GM19328 (cell line): ENCODE results near the gene AGPAT3.

Experiments used
- ATAC-seq: cut with Tn5 transposase; IDR thresholded peaks from one replicate; pipeline ENCODE4 v1.9.1; 2021; ENCODE audit warnings: mild to moderate bottlenecking, moderate library complexity; ENCODE audit not compliant: unreplicated experiment

AGPAT3 gene

DNA sequence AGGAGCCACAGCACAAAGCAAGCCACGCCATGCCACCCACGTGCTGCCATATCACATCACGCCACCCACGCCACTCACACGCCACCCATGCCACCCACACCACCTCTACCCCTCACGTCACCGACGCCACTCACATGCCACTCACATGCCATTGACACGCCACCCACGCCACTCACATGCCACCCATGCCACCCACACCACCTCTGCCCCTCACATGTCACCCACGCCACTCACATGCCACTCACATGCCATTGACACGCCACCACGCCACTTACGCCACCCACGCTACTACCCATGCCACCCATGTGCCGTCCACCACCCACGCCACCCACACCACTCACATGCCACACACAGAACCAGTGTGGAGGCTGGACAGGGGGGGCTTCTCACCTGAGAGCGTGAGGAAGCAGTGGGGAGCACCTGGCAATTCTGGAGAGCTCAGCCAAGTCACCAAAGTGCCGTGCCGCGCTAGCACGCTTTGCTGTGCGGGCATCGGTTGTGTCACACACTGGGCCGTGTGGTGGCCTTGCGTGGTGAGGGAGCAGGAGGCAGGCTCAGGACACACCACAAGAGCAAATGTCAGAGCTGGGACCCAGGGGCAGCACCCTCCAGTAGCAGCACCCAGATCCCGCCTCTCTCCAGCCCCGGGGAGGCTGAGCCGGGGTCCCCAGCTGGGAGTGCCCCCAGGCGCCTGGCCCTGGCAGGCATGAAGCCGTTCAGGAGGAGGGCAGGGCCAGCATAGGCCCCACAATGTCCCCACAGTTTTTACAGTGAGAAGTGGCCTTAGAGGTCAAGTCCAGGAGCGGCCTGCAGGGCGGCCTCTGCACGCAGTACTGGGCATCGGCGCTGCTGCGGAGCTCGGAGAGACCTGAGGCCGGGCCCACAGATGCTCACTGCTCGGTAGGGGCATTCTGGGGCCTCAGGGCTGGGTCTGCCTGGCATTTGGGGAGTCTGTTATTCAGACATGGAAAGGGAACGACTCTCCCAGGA lies 70.0 kb downstream of the AGPAT3 start:
- no peak for ATAC-seq

DNA sequence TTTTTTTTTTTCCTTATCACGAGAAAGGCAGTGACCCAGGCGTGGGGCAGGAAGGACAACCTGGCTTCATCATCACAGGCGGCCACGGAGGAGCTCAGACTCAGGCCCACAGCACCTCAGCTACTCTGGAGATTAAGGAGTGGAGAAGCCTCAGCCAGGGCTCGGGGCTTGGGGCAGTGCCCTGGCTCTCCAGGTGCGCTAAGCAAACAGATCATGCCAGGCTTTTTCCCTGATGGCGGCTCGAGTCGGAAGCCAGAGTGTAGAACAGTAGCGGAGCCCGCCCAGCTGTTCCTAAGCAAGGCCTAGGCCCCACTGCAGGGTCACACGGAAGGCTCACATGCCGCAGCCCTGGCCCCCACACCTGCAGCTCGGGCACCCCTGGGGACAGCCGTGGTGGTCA lies 70.7 kb downstream of the AGPAT3 start:
- no peak for ATAC-seq

- ATAC-seq: no peak
Observed at GRCh38 chr21:43936247-43936967, 71.4 kb downstream of the AGPAT3 start.

- ATAC-seq: no peak
Observed at GRCh38 chr21:43937051-43937832, 72.2 kb downstream of the AGPAT3 start.

- no peak for ATAC-seq
Observed at GRCh38 chr21:43937891-43938309, 72.9 kb downstream of the AGPAT3 start.

DNA sequence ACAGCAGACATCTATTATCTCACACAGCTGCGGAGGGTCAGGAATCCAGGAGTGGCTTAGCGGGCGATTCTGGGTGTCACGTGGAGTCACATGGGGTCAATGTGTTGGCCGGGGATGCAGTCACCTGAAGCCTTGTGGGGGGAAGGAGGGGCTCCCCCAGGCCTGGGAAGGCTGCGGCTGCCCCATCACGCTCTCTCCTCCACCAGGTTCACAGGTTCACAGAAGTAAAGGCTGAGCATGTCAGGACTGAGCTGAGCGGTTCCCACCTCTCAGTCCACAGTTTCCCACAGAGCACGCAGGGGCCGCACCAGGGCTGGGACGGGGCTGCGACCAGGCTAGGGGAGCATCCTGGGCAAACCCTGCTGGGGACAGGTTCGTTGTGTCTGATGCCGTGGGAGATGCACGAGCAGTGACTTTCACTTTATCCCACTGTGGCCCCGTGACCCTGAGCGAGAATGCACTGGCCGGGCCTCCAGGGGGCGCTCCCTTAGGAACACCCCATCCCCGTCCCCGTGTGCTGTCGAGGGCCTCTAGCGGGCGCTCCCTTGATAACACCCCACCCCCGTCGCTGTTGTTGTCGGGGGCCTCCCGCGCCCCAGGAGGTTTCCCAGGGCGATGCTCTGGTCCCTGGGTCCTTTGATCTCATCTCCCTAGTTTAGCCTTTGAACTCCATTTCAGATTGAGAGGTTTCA lies 73.9 kb downstream of the AGPAT3 start:
- no peak for ATAC-seq

DNA sequence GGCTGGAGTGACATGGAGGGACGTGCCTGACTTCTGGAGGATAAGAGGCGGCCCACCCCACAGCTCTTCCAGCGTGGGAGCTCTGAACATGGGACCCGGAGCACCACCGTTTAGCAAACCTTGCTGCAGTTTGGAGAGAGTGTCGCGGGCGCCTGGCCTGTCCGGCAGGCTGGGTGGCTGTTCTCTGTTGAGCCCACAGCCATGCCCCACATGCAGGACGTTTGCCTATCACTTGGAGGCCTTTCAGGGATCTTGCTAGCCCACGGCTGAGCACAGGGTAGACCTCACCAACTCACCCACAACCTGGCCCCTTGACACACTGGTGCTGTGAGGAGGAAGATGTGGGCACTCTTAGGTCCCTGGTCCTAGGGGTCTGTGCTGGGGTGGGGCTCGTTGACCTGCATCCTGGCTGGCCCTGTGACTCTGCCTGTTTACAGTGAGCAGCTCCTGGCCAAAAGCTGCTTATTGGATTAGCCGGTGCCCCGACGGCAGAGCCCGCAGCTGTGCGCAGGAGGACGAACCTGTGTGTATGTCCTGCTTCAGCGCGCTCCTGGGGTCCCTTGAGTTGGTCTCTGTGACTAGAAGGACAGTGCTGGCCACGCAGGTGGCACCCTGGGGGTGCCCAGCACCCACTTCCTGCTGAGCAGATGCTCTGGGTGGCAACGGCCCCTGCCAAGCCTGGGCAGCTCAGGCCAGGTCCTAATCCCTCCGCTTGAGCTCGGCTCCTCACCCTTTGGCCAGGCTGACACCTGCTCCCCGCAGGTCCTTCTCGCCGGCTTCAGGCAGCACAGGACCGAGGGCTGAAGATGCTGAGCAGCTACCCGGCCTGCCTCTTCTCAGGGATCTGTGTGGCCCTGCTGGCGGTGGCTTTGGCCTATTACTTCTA lies 74.7 kb downstream of the AGPAT3 start:
- no peak for ATAC-seq

GRCh38 chr21:43940329-43941050 lies 75.5 kb downstream of the AGPAT3 start:
- ATAC-seq: no peak

GRCh38 chr21:43942201-43942600 lies 77.2 kb downstream of the AGPAT3 start:
- no peak for ATAC-seq

DNA sequence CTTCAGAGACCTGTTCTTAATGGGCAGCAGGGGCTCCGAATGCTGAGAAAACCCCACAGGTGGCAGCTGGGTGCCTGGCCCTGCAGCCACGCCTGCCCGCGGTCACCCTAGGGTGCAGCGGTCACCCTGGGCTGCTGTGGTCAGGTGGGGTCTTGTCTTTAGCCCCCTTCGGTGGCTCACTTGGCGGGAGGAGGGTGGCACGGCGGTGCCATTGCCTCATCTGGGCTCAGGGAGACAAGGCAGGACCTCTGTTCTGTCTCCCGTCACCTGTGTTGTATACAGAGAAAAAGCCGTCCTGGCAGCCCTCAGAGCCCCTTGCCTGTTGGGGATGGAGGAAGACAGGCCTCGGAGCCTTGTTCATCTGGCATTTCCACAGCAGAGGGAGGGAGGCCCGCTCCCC lies 77.6 kb downstream of the AGPAT3 start:
- ATAC-seq: no peak

- ATAC-seq: no peak
Observed at GRCh38 chr21:43943512-43944077, 78.6 kb downstream of the AGPAT3 start.

- ATAC-seq: no peak
Observed at GRCh38 chr21:43944078-43944633, 79.1 kb downstream of the AGPAT3 start.

DNA sequence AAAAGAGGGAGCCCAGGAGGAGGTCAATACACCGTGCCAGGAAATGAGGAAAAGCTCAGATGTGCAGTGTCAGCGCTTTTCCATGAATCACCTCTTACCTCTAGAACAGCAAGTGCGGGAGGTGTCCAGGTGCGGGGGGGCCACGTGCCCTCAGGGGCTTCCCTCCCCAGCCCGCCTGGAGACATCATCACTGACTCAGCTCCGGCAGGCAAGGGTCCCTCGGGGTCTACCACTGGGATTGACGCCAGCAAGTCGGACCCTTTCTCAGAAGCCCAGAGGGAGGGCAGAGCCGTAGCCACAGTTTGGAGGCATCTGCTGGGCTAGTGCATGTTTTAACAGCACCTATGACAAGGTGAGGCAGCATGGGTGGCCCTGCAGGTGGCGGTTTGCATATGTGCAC lies 79.7 kb downstream of the AGPAT3 start:
- ATAC-seq: no peak

DNA sequence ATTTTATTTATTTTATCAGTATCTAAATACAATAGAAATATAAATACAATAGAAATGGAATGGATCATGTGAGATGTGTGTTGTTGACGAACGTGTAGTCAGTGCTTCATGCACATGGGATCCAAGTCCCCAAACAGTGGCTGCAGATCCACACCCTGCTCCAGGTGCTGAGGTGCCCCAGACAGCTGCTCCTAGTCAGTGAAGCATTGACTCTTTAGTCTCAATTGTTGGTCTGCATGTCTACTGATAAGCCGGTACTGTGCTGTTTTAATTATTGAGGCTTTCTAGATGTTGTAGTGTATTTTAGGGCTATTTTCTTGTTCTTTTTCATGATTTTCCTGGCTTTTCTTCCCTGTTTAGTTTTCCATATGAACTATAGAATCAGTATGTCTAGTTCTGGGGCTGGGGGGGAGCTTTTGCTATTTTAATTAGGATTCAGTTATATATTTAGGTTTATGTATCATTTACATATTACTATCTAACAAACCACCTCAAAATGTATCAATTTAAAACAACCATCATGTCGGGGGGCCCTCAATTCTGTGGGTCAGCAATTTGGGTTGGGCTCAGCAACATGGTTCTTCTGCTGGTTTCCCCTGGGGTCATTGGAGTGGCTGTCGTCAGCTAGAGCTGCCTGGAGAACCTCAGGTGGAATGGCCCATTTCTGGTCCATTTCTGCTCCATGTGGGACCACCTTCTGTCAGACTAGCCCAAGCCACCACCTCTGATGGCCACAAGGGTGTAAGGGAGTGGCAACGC lies 83.9 kb downstream of the AGPAT3 start:
- no peak for ATAC-seq

GRCh38 chr21:43949499-43950208 lies 84.6 kb downstream of the AGPAT3 start:
- ATAC-seq: no peak

- no peak for ATAC-seq
Observed at GRCh38 chr21:43950481-43950880, 85.5 kb downstream of the AGPAT3 start.

GRCh38 chr21:43950936-43951335 lies 85.9 kb downstream of the AGPAT3 start:
- no peak for ATAC-seq
